Chondrocyte (in vitro differentiated cells): ENCODE measurements around the gene NBAS. TPM values are rescaled to one million over a fixed set of nuclear protein-coding genes. Genes with fewer than 3 reads are reported as not detected.

Source experiments
- DNase-seq: peaks from one replicate; pipeline ENCODE4 v3.0.0; 2021; ENCODE audit warnings: mixed read lengths, low spot score
- H3K27ac Mint-ChIP-seq: one replicate; pipeline ENCODE4 v1.8.0; 2021; ENCODE audit warnings: mild to moderate bottlenecking, moderate library complexity, mixed read lengths; ENCODE audit not compliant: unreplicated experiment
- H3K27me3 Mint-ChIP-seq: 2 replicates; pipeline ENCODE4 v1.8.0; 2021; ENCODE audit warnings: low read depth, mixed read lengths
- H3K36me3 Mint-ChIP-seq: 2 replicates; pipeline ENCODE4 v1.8.0; 2021; ENCODE audit warnings: low read depth, mixed read lengths
- H3K4me1 Mint-ChIP-seq: 2 replicates; pipeline ENCODE4 v1.8.0; 2021; ENCODE audit warnings: low read depth, mild to moderate bottlenecking, mixed read lengths
- H3K4me3 Mint-ChIP-seq: one replicate; pipeline ENCODE4 v1.8.0; 2021; ENCODE audit warnings: mild to moderate bottlenecking, moderate library complexity, mixed read lengths; ENCODE audit not compliant: unreplicated experiment
- H3K9me3 Mint-ChIP-seq: 2 replicates; pipeline ENCODE4 v1.8.0; 2021; ENCODE audit warnings: low read depth, mixed read lengths
- total RNA-seq: library from RNA; stranded (reverse); gene quantifications from 3 replicates; pipeline ENCODE4 v1.2.1, GENCODE V29; 2021
- TF ChIP-seq, protein P1 (sequence below): fragments of 200-600 bp; sonication (generic); IDR thresholded peaks from 2 replicates; pipeline ENCODE4 v1.5.0; 2021; ENCODE audit warnings: antibody characterized with exemption, mild to moderate bottlenecking, moderate library complexity

Gene NBAS
- total RNA-seq, 1 donor from 2014 or later: 47.6 TPM

DNA sequence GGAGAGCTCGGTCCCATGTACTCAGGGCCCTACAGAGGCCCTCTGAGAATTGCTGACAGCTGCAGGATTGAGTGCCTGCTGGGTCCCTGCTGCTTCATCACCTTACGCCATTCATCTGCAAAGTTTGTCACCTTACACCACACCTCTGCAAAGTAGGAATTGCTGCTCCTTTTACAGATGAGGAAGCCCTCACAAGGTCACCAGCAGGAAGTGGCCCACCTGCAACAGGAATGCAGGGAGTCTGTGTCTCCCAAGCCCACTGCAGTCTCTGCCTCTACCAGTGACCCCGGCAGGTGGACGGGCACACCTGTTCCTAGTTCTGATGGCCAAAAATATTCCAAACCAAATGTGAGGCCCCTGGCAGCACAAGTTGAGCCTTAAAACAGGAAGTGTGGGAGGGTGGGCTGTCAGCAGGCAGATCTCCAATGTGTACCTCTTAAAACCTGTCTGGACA is 441.4 kb downstream of the NBAS start:
- no peaks in the 10 kb centered on the region for H3K4me1 Mint-ChIP-seq
- no peaks in the 10 kb centered on the region for H3K27me3 Mint-ChIP-seq
- peaks cover 12% of the 10 kb centered on the region for H3K9me3 Mint-ChIP-seq
- H3K36me3 Mint-ChIP-seq: no peaks in the 10 kb centered on the region
- no peak overlapping the region for H3K27ac Mint-ChIP-seq
- DNase-seq: no peak
- TF ChIP-seq, protein P1, sequence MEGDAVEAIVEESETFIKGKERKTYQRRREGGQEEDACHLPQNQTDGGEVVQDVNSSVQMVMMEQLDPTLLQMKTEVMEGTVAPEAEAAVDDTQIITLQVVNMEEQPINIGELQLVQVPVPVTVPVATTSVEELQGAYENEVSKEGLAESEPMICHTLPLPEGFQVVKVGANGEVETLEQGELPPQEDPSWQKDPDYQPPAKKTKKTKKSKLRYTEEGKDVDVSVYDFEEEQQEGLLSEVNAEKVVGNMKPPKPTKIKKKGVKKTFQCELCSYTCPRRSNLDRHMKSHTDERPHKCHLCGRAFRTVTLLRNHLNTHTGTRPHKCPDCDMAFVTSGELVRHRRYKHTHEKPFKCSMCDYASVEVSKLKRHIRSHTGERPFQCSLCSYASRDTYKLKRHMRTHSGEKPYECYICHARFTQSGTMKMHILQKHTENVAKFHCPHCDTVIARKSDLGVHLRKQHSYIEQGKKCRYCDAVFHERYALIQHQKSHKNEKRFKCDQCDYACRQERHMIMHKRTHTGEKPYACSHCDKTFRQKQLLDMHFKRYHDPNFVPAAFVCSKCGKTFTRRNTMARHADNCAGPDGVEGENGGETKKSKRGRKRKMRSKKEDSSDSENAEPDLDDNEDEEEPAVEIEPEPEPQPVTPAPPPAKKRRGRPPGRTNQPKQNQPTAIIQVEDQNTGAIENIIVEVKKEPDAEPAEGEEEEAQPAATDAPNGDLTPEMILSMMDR: no peak
- H3K4me3 Mint-ChIP-seq: no peak overlapping the region

DNA sequence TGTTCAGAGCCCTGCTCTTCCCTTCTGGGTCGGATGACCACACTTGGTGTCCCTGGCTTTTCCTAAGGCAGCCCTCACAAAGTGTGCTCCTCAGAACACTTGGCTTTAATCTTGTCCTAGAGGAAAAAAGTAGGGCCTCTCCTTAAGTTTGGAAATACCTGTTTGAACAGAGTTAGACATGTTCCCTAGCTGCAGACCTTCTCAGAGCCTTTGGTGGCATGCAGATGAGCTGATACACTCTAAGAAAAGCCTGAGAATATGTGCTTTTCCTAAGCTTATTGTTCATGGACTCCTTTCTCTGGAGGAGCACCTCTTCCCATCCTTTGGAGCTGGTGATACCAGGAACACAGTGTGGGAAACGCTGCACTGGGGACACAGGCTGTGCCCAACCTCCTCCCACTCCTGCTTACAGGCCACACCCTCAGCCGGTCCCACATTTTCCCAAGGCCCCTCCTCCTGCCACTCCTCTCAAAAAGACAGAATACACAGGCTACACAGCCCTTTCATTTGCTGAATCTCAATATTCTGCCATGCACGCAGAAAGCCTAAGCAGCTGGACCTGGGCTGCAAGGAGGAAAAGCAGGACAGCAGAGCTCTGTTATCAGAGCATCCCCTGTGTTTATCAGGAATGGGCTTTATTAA is 443.6 kb downstream of the NBAS start:
- no peak for DNase-seq
- H3K4me3 Mint-ChIP-seq: no peak overlapping the region
- peaks cover 6% of the 10 kb centered on the region for H3K36me3 Mint-ChIP-seq
- no peaks in the 10 kb centered on the region for H3K27me3 Mint-ChIP-seq
- H3K27ac Mint-ChIP-seq: no peak overlapping the region
- H3K4me1 Mint-ChIP-seq: no peaks in the 10 kb centered on the region
- TF ChIP-seq, protein P1: no peak
- H3K9me3 Mint-ChIP-seq: peaks cover 24% of the 10 kb centered on the region

Other genes with a start within 250 kb of the NBAS start
- gene DDX1, start 30.5 kb upstream of the NBAS start, total RNA-seq: 82.2 to 103 TPM (median 89.9 TPM) in 3 replicates